Astrocyte (in vitro differentiated cells and primary cell): ENCODE measurements around the gene FRMD4A. TPM values are rescaled to one million over a fixed set of nuclear protein-coding genes. Genes with fewer than 3 reads are reported as not detected.

ENCODE experiments used
- DNase-seq: peaks from one replicate; pipeline ENCODE4 v3.0.0-alpha.2; 2010; ENCODE audit warnings: low read depth
- FAIRE-seq: peaks from 2 replicates; lab custom pipeline; 2011; peaks lifted over from hg19 to GRCh38; lab: Jason Lieb, UNC
- H2AFZ ChIP-seq: 2 replicates; pipeline ENCODE4 v1.6.0; 2012; ENCODE audit warnings: low read depth, low read length, inconsistent platforms
- H3K27ac ChIP-seq: 2 replicates; pipeline ENCODE4 v1.5.1; 2011; ENCODE audit warnings: low read depth, low read length, inconsistent platforms
- H3K27me3 ChIP-seq: 2 replicates; pipeline ENCODE4 v1.6.0; 2011; ENCODE audit warnings: low read length, inconsistent platforms; ENCODE audit not compliant: insufficient read depth
- H3K36me3 ChIP-seq: 2 replicates; pipeline ENCODE4 v1.5.1; 2011; ENCODE audit warnings: low read length, inconsistent platforms; ENCODE audit not compliant: insufficient read depth
- H3K4me1 ChIP-seq: 2 replicates; pipeline ENCODE4 v1.5.1; 2011; ENCODE audit warnings: low read length, inconsistent platforms; ENCODE audit not compliant: insufficient read depth
- H3K4me2 ChIP-seq: 2 replicates; pipeline ENCODE4 v1.6.0; 2012; ENCODE audit warnings: low read length, inconsistent platforms
- H3K4me3 ChIP-seq: 2 replicates; pipeline ENCODE4 v1.5.1; 2011; ENCODE audit warnings: low read depth, mild to moderate bottlenecking, low read length, inconsistent platforms; ENCODE audit not compliant: insufficient read depth
- H3K79me2 ChIP-seq: 2 replicates; pipeline ENCODE4 v1.6.0; 2012; ENCODE audit warnings: mild to moderate bottlenecking, low read length, inconsistent platforms; ENCODE audit not compliant: insufficient read depth
- H3K9ac ChIP-seq: 2 replicates; pipeline ENCODE4 v1.6.0; 2012; ENCODE audit warnings: mild to moderate bottlenecking, low read length, inconsistent platforms
- H3K9me3 ChIP-seq: 2 replicates; pipeline ENCODE4 v1.5.1; 2012; ENCODE audit warnings: low read depth, mild to moderate bottlenecking, low read length, inconsistent platforms; ENCODE audit not compliant: insufficient read depth
- H4K20me1 ChIP-seq: 2 replicates; pipeline ENCODE4 v1.6.0; 2012; ENCODE audit warnings: low read length, inconsistent platforms; ENCODE audit not compliant: insufficient read depth
- H3K27ac Mint-ChIP-seq: one replicate; pipeline ENCODE4 v1.8.0; 2021; ENCODE audit warnings: mild to moderate bottlenecking, mixed read lengths; ENCODE audit not compliant: unreplicated experiment
- H3K27me3 Mint-ChIP-seq: one replicate; pipeline ENCODE4 v1.8.0; 2021; ENCODE audit warnings: low read depth, mixed read lengths; ENCODE audit not compliant: unreplicated experiment
- H3K36me3 Mint-ChIP-seq: one replicate; pipeline ENCODE4 v1.8.0; 2021; ENCODE audit warnings: low read depth, mixed read lengths; ENCODE audit not compliant: unreplicated experiment
- H3K4me1 Mint-ChIP-seq: one replicate; pipeline ENCODE4 v1.8.0; 2021; ENCODE audit warnings: low read depth, mixed read lengths; ENCODE audit not compliant: unreplicated experiment
- H3K4me3 Mint-ChIP-seq: one replicate; pipeline ENCODE4 v1.8.0; 2021; ENCODE audit warnings: mild to moderate bottlenecking, moderate library complexity, mixed read lengths; ENCODE audit not compliant: unreplicated experiment
- H3K9me3 Mint-ChIP-seq: one replicate; pipeline ENCODE4 v1.8.0; 2021; ENCODE audit warnings: mild to moderate bottlenecking, mixed read lengths; ENCODE audit not compliant: unreplicated experiment
- EZH2 ChIP-seq: IDR thresholded peaks from 2 replicates; pipeline ENCODE4 v1.6.1; 2012; ENCODE audit warnings: mild to moderate bottlenecking, low read length, inconsistent platforms; ENCODE audit not compliant: insufficient read depth
- total RNA-seq: library from RNA; stranded (reverse); gene quantifications from 2 replicates; pipeline ENCODE4 v1.2.1, GENCODE V29; 2021
- TF ChIP-seq, protein P1 (sequence below): IDR thresholded peaks from 2 replicates; pipeline ENCODE4 v1.5.1; 2011; ENCODE audit warnings: low read depth, mild to moderate bottlenecking, inconsistent platforms, low read length, moderate library complexity; ENCODE audit not compliant: insufficient read depth

The FRMD4A gene
- total RNA-seq, 1 donor from 2014 or later = 82.5 TPM

DNA sequence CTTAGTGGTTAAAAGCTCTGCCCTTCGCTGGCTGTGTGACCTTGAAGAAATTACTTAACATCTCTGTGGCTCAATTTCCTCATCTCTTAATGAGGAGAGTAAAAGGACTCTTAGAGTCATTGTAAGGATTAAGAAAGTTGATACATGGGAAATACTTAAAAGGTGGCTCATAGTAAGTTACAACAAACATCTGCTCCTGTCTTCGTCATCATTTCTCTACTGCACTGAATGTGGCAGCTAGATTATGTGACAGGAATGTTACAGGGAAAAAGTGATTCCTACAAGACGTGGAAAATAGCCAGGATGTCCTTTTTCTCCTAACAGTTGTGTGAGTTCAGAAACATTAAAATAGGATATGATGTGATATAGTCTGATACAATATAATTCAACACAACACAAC, 184.7 kb downstream of the FRMD4A start:
- no peaks in the 10 kb centered on the region for H3K9me3 Mint-ChIP-seq
- no peaks in the 10 kb centered on the region for H3K79me2 ChIP-seq
- H4K20me1 ChIP-seq = no peaks in the 10 kb centered on the region
- peaks cover 4% of the 10 kb centered on the region for H3K4me1 ChIP-seq
- H3K27me3 Mint-ChIP-seq = peaks cover 18% of the 10 kb centered on the region
- no peaks in the 10 kb centered on the region for H3K9me3 ChIP-seq
- TF ChIP-seq, protein P1, sequence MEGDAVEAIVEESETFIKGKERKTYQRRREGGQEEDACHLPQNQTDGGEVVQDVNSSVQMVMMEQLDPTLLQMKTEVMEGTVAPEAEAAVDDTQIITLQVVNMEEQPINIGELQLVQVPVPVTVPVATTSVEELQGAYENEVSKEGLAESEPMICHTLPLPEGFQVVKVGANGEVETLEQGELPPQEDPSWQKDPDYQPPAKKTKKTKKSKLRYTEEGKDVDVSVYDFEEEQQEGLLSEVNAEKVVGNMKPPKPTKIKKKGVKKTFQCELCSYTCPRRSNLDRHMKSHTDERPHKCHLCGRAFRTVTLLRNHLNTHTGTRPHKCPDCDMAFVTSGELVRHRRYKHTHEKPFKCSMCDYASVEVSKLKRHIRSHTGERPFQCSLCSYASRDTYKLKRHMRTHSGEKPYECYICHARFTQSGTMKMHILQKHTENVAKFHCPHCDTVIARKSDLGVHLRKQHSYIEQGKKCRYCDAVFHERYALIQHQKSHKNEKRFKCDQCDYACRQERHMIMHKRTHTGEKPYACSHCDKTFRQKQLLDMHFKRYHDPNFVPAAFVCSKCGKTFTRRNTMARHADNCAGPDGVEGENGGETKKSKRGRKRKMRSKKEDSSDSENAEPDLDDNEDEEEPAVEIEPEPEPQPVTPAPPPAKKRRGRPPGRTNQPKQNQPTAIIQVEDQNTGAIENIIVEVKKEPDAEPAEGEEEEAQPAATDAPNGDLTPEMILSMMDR = no peak
- TF ChIP-seq EZH2 = no peak
- H3K36me3 Mint-ChIP-seq = no peaks in the 10 kb centered on the region
- H3K4me3 Mint-ChIP-seq = no peak overlapping the region
- H3K36me3 ChIP-seq = no peaks in the 10 kb centered on the region
- H3K9ac ChIP-seq = peak overlapping the region; percentile 43
- peak overlapping the region; percentile 33 for H3K27ac ChIP-seq
- no peak overlapping the region for H3K27ac Mint-ChIP-seq
- H3K27me3 ChIP-seq = peaks cover 15% of the 10 kb centered on the region
- peak overlapping the region; percentile 65 for H3K4me2 ChIP-seq
- no peak overlapping the region for H2AFZ ChIP-seq
- peaks cover 9% of the 10 kb centered on the region for H3K4me1 Mint-ChIP-seq
- DNase-seq = peak; percentile 86
- H3K4me3 ChIP-seq = no peak overlapping the region
- FAIRE-seq = no peak

DNA sequence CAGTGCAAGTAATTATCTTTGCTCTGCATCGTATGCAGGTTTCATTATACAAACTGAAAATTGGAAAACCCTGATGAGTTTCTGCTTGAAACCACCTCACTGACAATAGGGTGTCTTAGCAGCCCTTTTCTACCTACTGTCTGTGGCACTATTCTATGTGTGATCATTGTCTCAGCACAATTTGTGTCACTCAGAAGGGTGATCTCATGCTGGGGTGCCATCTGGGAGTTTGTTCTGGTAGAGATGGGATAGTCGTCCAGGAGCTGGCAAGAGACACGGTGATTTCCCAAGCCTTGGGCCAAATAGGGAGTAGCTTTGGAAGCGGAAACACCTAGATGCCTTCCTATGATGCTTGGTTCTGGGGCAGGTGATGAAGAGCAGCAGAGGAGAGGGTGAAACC, 186.3 kb downstream of the FRMD4A start:
- Histone ChIP-seq H2AFZ (no peak overlapping the region), H3K4me3 (no peak overlapping the region), H3K4me2 (no peak overlapping the region), H3K27ac (no peak overlapping the region), H3K27me3 (peaks cover 19% of the 10 kb centered on the region), H3K9me3 (no peaks in the 10 kb centered on the region), H3K9ac (no peak overlapping the region), H3K79me2 (no peaks in the 10 kb centered on the region), H3K4me1 (peaks cover 4% of the 10 kb centered on the region), H3K36me3 (no peaks in the 10 kb centered on the region), H4K20me1 (no peaks in the 10 kb centered on the region)
- FAIRE-seq (no peak), DNase-seq (no peak)
- Mint-ChIP-seq H3K4me1 (peaks cover 6% of the 10 kb centered on the region), H3K36me3 (no peaks in the 10 kb centered on the region), H3K27me3 (peaks cover 23% of the 10 kb centered on the region), H3K27ac (no peak overlapping the region), H3K4me3 (no peak overlapping the region), H3K9me3 (no peaks in the 10 kb centered on the region)
- TF ChIP-seq EZH2 = no peak
- TF ChIP-seq, protein P1 = no peak

DNA sequence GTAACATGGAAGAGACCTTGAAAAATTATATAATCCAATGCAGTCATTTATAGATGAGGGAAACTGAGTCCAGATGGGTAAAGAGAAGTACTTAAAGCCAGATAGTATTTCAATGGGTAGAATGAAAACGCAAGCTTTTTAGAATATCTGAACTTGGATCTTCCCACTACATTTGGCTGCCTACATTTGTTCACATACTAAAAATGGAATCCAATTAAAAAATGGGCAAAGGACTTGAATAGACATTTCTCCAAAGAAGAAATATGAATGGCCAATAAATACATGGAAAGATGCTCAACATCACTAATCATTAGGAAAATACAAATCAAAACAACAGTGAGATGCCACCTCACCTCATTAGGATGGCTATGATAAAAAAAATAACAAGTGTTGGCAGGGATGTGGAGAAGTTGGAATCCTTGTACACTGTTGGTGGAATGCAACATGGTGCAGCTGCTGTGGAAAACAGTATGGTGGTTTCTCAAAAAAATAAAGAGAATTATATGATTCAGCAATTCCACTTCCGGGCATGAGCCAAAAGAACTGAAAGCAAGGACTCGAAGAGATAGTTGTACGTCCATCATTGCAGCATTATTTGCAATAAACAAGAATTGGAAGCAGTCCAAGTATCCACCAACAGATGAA, 188.0 kb downstream of the FRMD4A start:
- Histone ChIP-seq H3K36me3 (no peaks in the 10 kb centered on the region), H3K9ac (no peak overlapping the region), H3K4me1 (peaks cover 4% of the 10 kb centered on the region), H3K4me3 (no peak overlapping the region), H3K79me2 (no peaks in the 10 kb centered on the region), H3K4me2 (no peak overlapping the region), H2AFZ (no peak overlapping the region), H3K27ac (no peak overlapping the region), H3K9me3 (no peaks in the 10 kb centered on the region), H4K20me1 (no peaks in the 10 kb centered on the region), H3K27me3 (peaks cover 19% of the 10 kb centered on the region)
- no peak for FAIRE-seq
- no peak overlapping the region for H3K4me3 Mint-ChIP-seq
- peaks cover 23% of the 10 kb centered on the region for H3K27me3 Mint-ChIP-seq
- no peak for TF ChIP-seq EZH2
- TF ChIP-seq, protein P1 = no peak
- H3K9me3 Mint-ChIP-seq = no peaks in the 10 kb centered on the region
- peaks cover 6% of the 10 kb centered on the region for H3K4me1 Mint-ChIP-seq
- H3K36me3 Mint-ChIP-seq = no peaks in the 10 kb centered on the region
- no peak for DNase-seq
- no peak overlapping the region for H3K27ac Mint-ChIP-seq
